NCI-H2196 (cell line): Measurements from ENCODE around the gene NSUN4.
"Not testable (repeated sequence)": the region's sequence is repeated elsewhere in the genome, so short reads cannot be mapped to it uniquely, and the experiment has no call there.

ENCODE experiments used
- DNase-seq: peaks from one replicate; lab custom pipeline; 2025; ENCODE audit not compliant: unreplicated experiment; lab: John Stamatoyannopoulos, UW

Gene NSUN4

GRCh38 chr1:46364612-46365011, 24.0 kb downstream of the NSUN4 start:
- DNase-seq, result no peak

GRCh38 chr1:46365796-46366195, 25.2 kb downstream of the NSUN4 start:
- DNase-seq, result not testable (repeated sequence)

GRCh38 chr1:46367072-46367471, 26.5 kb downstream of the NSUN4 start:
- no peak for DNase-seq

DNA sequence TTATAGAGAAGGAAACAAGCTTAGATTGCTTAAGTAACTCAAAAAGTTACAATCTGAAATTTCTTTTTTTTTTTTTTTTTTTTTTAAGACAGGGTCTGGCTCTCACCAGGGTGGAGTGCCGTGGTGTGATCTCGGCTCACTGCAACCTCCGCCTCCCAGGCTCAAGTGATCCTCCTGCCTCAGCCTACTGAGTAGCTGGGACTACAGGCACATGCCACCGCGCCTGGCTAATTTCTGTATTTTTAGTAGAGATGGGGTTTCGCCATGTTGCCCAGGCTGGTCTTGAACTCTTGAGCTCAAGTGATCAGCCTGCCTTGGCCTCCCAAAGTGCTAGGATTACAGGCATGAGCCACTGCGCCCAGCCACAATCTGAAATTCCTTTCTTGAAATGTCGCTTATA, 27.1 kb downstream of the NSUN4 start:
- DNase-seq, result not testable (repeated sequence)

DNA sequence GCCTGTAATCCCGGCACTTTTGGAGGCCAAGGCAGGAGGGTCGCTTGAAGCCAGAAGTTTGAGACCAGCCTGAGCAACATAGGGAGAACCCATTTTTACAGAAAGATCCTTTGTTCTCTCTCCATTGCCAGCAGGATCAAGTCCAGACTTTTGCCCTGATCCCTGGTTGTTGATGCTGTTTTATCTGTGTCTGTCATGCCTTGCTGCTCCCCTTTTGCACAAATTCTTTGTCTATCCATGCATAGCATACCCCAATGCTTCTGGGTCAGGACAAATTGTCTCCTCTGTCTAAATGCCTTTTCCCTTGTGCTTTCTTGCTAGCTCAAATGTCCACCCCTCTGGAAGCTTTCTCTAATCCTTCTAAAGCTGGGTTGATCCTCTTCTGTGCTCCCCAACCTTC, 28.2 kb downstream of the NSUN4 start:
- no peak for DNase-seq

- DNase-seq, result no peak
Observed at GRCh38 chr1:46369542-46370213, 29.1 kb downstream of the NSUN4 start.

DNA sequence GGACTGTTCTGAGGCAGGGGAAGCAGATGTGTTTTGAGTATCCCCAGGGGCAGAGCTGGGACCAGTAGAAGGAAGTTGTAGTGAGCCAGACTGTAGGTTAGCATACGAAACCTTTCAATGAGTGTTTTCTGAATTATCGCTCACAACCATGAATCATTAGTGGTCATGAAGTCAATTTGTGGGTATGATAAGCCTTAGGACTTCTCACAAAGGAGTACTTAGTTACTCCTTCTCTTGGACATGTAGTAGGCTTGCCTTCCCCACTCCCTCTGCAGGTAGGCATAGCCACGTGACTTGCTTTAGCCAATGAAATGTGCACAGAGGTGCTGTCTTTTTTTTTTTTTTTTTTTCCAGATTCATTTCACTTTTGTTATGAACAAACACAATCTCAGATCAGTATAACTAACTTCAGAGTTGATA, 29.6 kb downstream of the NSUN4 start:
- DNase-seq, result no peak

GRCh38 chr1:46372431-46372830, 31.8 kb downstream of the NSUN4 start:
- DNase-seq, result no peak

DNA sequence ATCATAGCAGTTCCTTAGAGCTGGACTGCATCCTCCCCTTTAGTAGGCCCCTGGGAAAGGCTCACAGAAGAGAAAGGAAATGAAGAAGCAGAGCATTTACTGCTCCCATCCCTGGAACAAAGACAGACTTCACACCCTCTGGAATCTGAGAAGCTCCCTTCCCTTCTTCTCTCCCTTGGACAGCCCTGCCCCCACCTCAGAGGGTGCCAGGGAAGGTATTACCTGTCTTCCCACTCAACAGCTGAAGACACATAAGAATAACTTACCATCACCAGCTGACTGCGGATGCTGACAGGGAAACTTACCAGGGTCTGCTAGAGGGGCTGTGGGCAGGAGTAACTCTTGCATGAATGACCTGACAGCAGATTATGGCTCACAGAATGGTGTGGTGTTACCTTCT, 39.4 kb downstream of the NSUN4 start:
- DNase-seq, result no peak

DNA sequence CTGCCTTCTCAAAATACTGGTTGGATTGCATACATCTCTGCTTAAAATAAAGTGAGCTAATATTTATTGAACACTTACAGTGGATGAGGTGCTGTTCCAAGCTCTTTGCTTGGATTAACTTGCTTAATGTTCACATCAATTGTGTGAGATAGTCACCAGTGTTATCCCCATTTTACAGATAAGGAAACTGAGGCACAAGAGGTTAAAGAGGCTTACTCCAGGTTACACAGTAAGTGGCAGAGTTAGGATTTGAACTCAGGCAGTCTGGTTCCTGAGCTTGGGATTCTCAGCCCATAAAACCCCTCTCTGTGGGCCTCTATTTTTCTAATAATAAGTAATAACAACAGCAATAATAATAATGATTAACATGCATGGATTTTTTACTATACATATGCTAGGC, 39.9 kb downstream of the NSUN4 start:
- DNase-seq, result no peak

- peak; percentile 13 for DNase-seq
Observed at GRCh38 chr1:46393510-46393909, 52.9 kb downstream of the NSUN4 start.

DNA sequence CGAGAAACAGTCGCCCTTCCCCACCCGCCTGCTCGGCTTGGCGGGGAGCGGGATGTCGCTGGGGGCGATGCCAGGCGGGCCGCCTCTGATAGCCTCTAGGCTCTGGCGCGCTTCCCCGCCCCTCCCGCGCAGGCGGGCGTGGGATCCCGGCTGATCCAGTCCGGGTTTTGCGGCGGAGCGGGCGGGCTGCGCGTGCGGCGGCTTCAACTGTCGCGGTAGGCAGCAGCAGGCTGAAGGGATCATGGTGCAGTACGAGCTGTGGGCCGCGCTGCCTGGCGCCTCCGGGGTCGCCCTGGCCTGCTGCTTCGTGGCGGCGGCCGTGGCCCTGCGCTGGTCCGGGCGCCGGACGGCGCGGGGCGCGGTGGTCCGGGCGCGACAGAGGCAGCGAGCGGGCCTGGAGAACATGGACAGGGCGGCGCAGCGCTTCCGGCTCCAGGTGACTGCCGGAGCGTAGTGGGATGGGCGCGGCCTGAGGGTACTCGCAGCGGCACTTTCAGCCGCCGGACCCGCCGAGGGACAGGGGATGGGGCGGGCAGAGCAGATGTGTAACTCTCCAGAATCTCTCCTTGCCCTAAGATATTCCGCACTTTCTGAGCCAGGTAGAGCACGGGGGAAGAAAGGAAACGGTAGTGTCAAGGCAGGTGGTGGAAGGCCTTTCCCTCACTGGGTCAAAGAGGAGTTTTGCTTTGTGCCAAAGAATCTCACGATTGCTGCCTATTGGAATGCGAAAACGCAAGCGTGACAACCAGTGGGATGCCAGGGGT, 53.7 kb downstream of the NSUN4 start, which contains the start of gene FAAH:
TSS of gene FAAH (plus strand) at position 210 of the 764 bp plus-strand sequence. CDS start at position 242, 32 bp downstream.
- DNase-seq, result peak; percentile 75

- no peak for DNase-seq
Observed at GRCh38 chr1:46394872-46395465, 54.4 kb downstream of the NSUN4 start.

DNA sequence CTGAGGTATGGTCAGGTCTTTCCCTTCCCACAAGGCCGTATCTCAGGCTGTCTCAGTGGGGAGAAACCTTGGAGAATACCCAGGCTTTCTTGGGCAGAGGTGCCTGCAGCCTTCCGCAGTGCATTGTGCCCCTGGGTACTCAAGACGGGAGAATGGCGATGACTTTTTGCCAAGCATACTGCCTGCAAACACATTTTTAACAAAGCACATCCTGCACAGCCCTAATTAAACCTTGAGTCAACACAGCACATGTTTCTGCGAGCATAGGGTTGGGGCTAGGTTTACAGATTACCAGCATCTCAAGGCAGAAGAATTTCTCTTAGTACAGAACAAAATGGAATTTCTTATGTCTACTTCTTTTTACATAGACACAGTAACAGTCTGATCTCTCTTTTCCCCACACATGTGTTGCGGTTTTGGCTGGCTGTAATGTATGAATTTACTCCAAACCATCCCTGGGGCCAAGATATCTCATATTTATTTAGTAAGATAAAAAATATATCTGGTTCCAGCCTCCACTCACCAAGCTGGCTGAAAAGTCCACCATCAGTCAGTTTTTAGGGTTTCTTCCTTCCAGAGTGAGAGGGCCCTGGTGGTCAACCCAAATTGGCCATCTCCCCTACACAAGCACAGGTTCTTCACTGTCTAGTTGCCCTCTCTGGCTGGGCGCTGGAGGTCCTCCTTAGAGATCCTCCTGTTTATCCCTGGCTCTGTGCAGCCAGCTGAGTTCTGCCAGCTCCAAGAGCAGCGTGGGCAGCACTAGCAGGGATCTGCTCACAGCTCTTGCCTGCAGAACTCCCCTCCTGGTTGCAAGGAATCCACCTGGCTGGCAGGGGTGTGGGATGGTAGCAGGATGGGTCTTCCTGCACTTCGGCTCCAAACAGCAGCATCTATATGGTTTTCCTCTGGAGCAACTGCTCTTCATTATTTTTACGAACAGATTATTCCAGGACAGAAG, 56.1 kb downstream of the NSUN4 start:
- no peak for DNase-seq

DNA sequence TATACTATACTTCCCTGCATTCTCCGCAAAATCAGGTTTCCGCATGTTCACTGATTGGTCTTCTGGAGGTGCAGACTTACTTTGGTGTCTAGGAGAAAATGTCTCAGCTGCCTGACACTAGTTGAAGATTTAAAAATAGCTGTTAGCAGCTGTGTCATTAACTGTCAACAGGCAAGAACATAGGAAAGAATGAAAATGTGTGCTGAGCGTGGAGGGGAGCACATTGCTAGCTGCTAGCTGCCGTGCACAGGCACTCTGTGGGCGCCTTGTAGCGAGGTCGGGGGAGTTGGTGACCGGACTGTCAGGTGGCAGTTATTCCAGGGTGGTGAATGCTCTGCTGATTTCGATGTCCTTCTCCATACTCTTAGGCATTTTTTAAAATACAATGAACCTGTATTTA, 58.7 kb downstream of the NSUN4 start:
- DNase-seq, result no peak

DNA sequence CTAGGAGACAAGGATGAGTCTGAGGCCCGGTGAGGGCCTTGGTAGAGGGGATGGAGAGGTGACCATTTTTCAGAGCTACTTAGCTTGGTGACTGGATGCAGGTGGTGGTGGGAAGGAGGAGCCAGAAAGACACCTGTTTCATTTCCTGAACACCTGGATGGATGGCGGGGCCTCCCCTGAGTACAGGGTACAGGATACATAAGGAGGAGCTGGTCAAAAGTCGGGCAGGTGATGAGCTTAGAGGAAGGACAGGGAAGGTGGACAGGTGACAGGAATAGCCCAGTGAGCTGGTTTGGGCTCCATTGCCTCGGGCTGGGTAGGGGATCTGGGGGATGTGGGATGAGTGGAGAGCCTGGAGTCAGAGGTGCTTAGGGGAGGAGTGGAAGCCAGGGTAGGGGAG, 59.8 kb downstream of the NSUN4 start:
- DNase-seq, result peak; percentile 13

DNA sequence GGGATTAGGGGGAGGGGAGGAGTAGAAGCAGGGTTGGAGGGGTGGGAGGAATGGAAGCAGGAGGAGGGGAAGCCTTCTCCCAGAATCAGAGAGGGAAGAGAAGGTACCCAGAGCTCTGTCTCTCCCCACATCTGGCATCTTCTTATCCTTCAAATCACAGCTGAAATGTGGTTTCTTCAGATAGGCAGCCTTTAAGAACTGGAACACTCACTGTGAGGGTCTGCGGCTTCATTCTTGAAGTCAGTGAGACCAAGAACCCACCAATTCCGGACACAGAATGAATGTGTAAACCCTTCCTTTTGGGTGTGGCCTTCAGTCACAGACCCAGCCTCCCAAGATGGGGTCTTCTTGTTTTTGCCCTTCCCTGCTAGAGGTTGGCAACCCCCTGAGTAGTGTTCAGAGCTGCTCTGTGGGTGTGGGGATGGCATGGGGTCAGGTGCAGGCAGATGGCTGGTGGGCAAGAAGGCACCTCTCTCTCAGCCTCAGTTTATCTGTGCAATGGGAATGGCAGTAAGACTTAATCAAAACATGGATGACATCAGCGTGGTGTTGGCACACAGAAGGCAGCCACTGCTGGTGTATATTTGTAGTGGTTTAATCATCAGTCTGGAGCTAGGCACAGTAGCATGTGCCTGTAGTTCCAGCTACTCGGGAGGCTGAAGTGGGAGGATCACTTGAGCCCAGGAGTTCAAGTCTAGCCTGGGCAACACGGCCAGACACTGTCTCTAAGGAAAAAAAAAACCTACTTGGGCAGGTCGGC, 60.7 kb downstream of the NSUN4 start:
- DNase-seq, result no peak

GRCh38 chr1:46401964-46402626, 61.5 kb downstream of the NSUN4 start:
- DNase-seq, result peak; percentile 82

DNA sequence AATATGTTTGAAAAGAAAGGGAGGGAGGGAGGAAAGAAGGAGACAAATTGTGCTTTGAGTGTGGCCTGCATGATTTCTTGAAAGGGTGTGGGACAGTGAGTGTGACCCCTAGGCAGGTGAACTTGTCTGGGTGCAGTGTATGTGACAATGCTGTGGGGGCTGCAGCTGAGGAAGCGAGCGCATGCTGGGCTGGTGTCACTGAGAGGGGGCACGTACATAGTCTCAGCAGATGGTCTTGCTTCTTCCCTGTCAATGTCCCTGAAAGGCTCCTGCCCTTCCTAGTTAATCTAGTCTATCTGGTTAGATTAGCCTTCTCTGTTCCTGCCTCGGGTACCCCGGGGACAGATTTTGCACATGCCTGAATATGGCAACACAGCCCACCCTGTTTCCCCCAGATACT, 63.3 kb downstream of the NSUN4 start:
- no peak for DNase-seq
